ENCODE results near the gene C2orf68. TPM values are rescaled to one million over a fixed set of nuclear protein-coding genes. Genes with fewer than 3 reads are reported as not detected.
"Not testable (repeated sequence)": the region's sequence is repeated elsewhere in the genome, so short reads cannot be mapped to it uniquely, and the experiment has no call there.

C2orf68 gene
- polyA plus RNA-seq, 1 of the 3 experiments (the other 2 are of a cell fraction) = 14.5 TPM

DNA sequence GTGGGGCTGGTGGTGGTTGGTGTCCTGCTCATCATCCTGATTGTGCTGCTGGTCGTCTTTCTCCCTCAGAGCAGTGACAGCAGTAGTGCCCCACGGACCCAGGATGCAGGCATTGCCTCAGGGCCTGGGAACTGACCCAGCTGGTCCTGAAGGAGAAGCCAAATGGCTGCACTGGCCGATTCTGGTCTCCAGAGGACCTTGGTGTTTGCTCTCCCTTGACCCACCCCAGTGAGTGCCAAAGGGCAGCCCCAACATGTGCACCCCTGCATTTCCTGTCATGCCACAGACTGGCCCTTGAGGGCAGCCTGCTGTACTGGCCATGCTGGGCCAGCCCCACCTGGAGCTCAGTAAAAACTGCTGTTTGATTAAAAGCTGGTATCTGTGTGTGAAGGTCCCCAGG lies 18.8 kb downstream of the C2orf68 start:
- peaks cover 22% of the 10 kb centered on the region for H3K79me2 ChIP-seq (ENCODE audit: insufficient read depth)
- H3K4me2 ChIP-seq = no peak overlapping the region
- ChIA-PET POLR2A (no interaction called here), CTCF (no interaction called here)
- H3K4me3 ChIP-seq (ENCODE audit: low read depth in 2 of 2, low read length in 1 of 2) = no peak overlapping the region
- H2AFZ ChIP-seq (ENCODE audit: low read depth) = no peak overlapping the region
- H3K4me1 ChIP-seq (ENCODE audit: control insufficient read depth in 1 of 2, insufficient read depth in 2 of 2, low read depth in 1 of 2, low read length in 1 of 2) = peaks cover 0 to 17% of the 10 kb centered on the region in 2 experiments; a peak in 3 of 4 replicates
- H3K9me3 ChIP-seq = no peaks in the 10 kb centered on the region
- H3K36me3 ChIP-seq (replicated peaks in 1 of 2; ENCODE audit: control insufficient read depth in 1 of 2, insufficient read depth in 2 of 2, low read length in 1 of 2) = peaks cover 0 to 9% of the 10 kb centered on the region in 2 experiments
- no peak for DNase-seq
- no peaks in the 10 kb centered on the region for H3K27me3 ChIP-seq (ENCODE audit: insufficient read depth)
- H3K9ac ChIP-seq = no peak overlapping the region
- H3K27ac ChIP-seq (ENCODE audit: low read depth in 2 of 2, low read length in 1 of 2) = no peak overlapping the region
- no peaks in the 10 kb centered on the region for H3K9me2 ChIP-seq
- 30% methylated on average over 3 of the region's 3 CpGs for WGBS (ENCODE audit: low lambda C conversion rate)
- no peaks in the 10 kb centered on the region for H4K20me1 ChIP-seq (ENCODE audit: insufficient read depth)
- TF ChIP-seq FOXM1 (IDR thresholded peaks at IDR 0.05; ENCODE audit: low read depth) (no peak), SMC3 (IDR thresholded peaks at IDR 0.05; ENCODE audit: low read depth, low read length) (no peak), TEAD4 (IDR thresholded peaks at IDR 0.05; ENCODE audit: borderline replicate concordance, insufficient read depth) (no peak), EP300 (IDR thresholded peaks at IDR 0.05; ENCODE audit: borderline replicate concordance in 1 of 2, low read depth in 1 of 2, low read length in 1 of 2) (no peak), TAF1 (IDR thresholded peaks at IDR 0.05; ENCODE audit: borderline replicate concordance, low read depth, low read length) (no peak)
- no peaks in the 10 kb centered on the region for H3F3A ChIP-seq (replicated peaks; ENCODE audit: insufficient read depth)

DNA sequence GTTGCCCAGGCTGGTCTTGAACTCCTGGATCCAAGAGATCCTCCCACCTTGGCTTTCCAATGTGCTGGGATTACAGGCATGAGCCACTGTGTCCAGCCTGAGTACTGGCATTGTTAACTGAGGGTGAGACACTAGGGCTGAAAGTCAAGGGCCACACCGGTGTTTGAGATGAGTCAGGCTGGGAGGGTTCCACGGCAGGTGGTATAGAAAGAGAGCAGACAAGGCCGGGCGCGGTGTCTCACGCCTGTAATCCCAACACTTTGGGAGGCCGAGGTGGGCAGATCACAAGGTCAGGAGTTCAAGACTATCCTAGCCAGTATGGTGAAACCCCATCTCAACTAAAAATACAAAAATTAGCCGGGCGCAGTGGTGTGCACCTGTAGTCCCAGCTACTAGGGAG lies 19.6 kb downstream of the C2orf68 start:
- H3K36me3 ChIP-seq (replicated peaks in 1 of 2; ENCODE audit: control insufficient read depth in 1 of 2, insufficient read depth in 2 of 2, low read length in 1 of 2); POLR2A ChIA-PET; H3K9me3 ChIP-seq; H3K9ac ChIP-seq; H3K27ac ChIP-seq (ENCODE audit: low read depth in 2 of 2, low read length in 1 of 2); DNase-seq; H3K9me2 ChIP-seq; H2AFZ ChIP-seq (ENCODE audit: low read depth); H3F3A ChIP-seq (replicated peaks; ENCODE audit: insufficient read depth); CTCF ChIA-PET; H3K27me3 ChIP-seq (ENCODE audit: insufficient read depth); H3K4me3 ChIP-seq (ENCODE audit: low read depth in 2 of 2, low read length in 1 of 2); H3K4me2 ChIP-seq; H4K20me1 ChIP-seq (ENCODE audit: insufficient read depth): not testable (repeated sequence)
- Histone ChIP-seq H3K4me1 (ENCODE audit: control insufficient read depth in 1 of 2, insufficient read depth in 2 of 2, low read depth in 1 of 2, low read length in 1 of 2) (peaks cover 0 to 17% of the 10 kb centered on the region in 2 experiments; a peak in 3 of 4 replicates), H3K79me2 (ENCODE audit: insufficient read depth) (peaks cover 17% of the 10 kb centered on the region)
- WGBS (ENCODE audit: low lambda C conversion rate) = 78% methylated on average over 9 of the region's 9 CpGs

DNA sequence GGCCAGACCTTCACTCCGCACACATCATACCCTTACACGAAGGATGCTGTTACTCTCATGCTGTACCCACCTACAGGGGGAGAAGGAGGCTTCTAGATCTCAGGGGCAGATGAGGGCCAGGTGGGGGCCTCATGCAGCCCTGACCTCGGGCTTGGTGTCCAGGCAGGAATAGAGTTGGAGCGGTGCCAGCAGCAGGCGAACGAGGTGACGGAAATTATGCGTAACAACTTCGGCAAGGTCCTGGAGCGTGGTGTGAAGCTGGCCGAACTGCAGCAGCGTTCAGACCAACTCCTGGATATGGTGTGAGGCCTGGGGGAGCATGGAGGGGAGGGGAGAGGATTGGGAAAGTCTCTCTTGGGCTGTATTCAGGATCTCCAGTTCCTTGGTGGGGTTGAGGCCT lies 20.3 kb downstream of the C2orf68 start:
- Histone ChIP-seq H3K4me2 (no peak overlapping the region), H3K79me2 (ENCODE audit: insufficient read depth) (peaks cover 10% of the 10 kb centered on the region), H3K36me3 (replicated peaks in 1 of 2; ENCODE audit: control insufficient read depth in 1 of 2, insufficient read depth in 2 of 2, low read length in 1 of 2) (peaks cover 0 to under 1% of the 10 kb centered on the region in 2 experiments), H3K27ac (ENCODE audit: low read depth in 2 of 2, low read length in 1 of 2) (no peak overlapping the region), H3K4me3 (ENCODE audit: low read depth in 2 of 2, low read length in 1 of 2) (no peak overlapping the region), H3K9me3 (no peaks in the 10 kb centered on the region), H2AFZ (ENCODE audit: low read depth) (no peak overlapping the region), H3F3A (replicated peaks; ENCODE audit: insufficient read depth) (no peaks in the 10 kb centered on the region), H4K20me1 (ENCODE audit: insufficient read depth) (no peaks in the 10 kb centered on the region), H3K27me3 (ENCODE audit: insufficient read depth) (no peaks in the 10 kb centered on the region), H3K9me2 (no peaks in the 10 kb centered on the region), H3K9ac (no peak overlapping the region), H3K4me1 (ENCODE audit: control insufficient read depth in 1 of 2, insufficient read depth in 2 of 2, low read depth in 1 of 2, low read length in 1 of 2) (peaks cover 0 to 12% of the 10 kb centered on the region in 2 experiments; a peak in 3 of 4 replicates)
- ChIA-PET POLR2A (no interaction called here), CTCF (no interaction called here)
- DNase-seq = no peak
- WGBS (ENCODE audit: low lambda C conversion rate) = 80% methylated on average over 12 of the region's 12 CpGs
- TF ChIP-seq, protein P1, sequence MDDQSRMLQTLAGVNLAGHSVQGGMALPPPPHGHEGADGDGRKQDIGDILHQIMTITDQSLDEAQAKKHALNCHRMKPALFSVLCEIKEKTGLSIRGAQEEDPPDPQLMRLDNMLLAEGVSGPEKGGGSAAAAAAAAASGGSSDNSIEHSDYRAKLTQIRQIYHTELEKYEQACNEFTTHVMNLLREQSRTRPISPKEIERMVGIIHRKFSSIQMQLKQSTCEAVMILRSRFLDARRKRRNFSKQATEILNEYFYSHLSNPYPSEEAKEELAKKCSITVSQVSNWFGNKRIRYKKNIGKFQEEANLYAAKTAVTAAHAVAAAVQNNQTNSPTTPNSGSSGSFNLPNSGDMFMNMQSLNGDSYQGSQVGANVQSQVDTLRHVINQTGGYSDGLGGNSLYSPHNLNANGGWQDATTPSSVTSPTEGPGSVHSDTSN (IDR thresholded peaks at IDR 0.05) = no peak
